ENCODE results near the gene GMNC. TPM values are rescaled to one million over a fixed set of nuclear protein-coding genes. Genes with fewer than 3 reads are reported as not detected.

The GMNC gene
- total RNA-seq, 1 donor from 2014 or later: 4.8 TPM

DNA sequence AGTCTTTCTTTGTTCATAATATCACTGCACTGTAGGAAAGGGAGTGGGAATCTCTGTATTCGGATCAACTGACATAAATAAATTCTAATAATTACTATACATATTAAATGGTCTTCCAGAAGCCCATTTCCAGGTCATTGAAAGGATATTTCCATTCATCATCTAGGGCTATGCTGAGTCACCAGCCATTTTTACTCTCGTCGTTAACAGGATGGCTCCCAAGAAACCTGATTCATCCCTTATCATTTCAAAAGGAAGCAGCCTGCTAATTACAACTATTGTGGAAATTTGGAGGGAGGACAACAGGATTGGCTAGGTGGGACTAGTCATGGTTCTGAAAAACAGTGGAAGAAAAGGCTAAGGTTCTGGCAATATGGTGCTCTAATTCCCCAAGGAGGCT is 13.6 kb downstream of the GMNC start:
- no peak for DNase-seq (ENCODE audit: low spot score)

DNA sequence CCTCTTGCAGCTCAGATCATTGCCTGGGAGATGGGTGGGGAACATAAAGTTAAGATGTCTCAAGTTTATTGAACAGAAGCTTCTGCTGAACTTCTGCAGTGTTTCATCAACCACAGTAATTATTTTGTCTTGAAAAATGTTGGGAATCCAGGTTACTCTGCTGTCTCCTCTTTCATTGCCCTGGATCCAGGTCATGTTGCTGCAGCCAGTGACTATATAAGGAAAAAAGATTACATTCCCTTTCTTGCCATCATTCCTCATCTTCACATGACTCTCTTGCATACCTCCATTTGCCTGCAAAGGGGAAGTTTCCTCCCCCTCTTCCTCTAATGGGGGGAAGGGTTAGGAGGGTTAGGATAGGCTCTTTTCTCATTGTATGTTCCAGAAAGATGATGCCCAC is 15.1 kb downstream of the GMNC start:
- no peak for DNase-seq (ENCODE audit: low spot score)

DNA sequence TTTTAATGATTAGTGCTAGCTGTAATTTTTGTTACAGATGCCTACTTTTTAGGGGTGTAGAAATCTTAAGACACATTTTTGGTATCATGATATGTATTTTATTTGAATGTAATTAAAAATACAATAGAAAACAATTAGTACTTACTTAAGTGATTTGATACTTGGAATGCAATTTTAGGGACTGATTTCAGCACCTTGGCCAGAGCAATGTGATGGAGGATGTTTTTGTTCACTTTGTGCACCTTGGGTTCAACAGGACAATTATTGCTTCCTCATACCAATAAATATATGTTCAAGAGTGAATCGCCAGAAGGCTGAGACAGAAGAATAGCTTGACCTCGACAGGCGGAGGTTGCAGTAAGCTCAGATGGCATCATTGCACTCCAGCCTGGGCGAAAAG is 22.3 kb downstream of the GMNC start:
- DNase-seq (ENCODE audit: low spot score): no peak

DNA sequence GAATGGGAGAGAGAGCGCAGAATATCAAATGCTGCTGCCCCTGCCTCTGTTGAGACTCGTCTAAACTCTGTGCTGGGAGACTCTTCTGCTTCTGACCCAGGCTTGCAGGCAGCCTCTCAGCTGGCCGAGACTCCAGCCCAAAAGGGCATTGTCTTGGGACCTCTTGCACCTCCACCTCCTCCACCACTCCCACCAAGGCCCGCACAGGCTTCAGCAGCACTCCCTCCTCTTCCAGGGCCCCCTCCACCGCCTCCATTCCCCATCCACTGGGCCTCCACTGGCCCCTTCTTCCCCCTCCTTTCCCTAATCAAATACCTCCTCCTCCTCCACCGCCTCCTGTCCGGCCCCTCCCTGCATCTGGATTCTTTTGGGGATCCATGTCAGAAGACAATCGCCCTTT is 31.3 kb downstream of the GMNC start:
- no peak for DNase-seq (ENCODE audit: low spot score)

DNA sequence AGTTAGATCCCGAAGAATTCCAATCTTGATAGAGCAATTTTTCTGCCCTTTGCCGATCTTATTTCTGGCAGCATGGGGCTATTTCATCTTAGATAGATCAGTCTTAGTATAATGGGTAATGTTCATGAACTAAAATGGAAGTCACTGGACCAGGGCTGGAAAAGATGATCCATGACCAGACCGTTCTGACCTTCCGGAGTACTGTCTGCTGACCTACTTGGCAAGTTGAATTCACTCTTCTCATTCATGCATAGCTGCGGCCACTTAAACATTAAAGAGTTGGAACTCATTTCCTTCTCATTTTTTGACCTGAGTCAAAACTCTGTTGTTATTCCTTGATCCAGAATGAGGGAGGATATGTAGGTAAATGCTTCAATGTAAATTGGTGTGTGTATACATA is 32.5 kb downstream of the GMNC start:
- DNase-seq (ENCODE audit: low spot score): no peak

DNA sequence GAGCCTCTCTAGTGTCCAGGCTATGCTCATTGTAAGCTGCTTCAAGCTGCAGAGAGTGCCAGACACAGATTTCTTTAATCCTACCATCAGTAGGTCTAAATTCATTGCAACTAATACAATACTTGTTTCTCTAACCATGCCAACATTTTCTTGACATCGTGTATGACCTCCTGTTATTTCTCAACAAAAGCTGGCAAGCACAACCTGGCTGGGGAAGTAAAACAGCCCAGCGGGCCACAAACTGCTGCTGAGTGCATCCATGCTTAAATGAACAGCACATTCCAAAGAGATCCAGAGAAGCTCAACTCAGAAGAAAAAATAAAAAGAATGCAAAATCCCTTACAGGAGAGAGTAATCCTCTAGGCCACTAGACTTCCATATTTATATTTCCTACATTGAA is 36.5 kb downstream of the GMNC start:
- peak; percentile 13 for DNase-seq (ENCODE audit: low spot score)

DNA sequence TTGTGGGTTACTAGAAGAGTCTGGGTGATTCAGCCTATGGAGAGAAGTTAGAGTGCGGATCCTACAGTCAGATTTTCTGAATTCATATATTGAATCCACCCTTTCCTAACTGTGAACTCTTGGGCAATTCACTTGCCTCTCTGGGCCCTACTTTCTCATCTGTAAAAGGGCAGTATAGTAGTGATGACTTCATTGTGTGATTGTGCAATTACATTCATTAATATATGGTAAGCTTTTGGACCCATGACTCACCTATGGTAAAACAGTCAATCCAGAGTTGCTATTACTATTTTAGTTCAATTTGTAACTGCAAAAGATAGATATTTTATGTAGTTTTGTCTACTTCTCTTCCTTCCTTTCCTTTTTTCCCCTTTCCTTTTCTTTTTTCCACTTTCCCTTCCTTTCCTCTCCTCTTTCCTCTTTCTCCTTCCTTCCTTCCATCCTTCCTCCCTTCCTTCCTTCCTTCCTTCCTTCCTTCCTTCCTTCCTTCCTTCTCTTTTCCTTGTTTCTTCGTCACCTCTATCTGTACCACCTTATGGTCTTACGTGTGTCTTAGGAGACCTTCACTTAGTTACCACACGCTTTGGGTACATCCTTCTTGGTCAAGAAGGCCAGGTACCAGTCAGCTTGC is 37.0 kb downstream of the GMNC start:
- DNase-seq (ENCODE audit: low spot score): no peak

DNA sequence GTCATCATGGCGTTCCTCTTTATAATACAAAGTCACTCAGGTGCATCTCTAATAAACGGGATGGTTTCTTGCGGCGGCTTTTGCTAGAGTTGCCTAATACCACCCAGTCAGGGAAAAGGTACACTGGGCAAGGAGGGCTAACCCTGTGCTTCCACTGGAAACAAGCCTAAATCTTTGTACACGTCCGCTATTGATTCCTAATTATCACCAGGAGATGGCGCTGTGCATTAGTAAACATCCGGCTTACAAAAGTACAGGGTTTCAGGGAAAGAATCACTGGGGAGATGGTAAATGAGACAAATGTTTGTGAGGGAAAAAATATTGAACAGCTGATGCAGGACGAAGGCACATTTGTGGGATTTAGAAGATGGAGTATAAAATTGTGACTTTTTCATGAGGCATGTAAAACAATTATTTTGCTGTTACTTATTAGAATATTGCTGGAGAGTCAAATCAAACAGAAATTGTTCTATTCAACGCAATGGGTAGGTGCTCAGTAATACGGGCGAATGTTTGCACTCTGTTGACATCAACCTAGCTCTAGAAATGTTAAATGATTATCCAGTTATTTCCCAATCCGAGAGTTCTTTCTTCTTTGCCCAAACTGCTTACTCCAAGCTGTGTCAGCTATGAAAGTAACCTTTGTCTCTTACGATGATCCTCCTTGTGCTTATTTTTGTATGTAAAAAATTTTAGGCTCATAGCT is 50.6 kb downstream of the GMNC start:
- peak; percentile 45 for DNase-seq (ENCODE audit: low spot score)

DNA sequence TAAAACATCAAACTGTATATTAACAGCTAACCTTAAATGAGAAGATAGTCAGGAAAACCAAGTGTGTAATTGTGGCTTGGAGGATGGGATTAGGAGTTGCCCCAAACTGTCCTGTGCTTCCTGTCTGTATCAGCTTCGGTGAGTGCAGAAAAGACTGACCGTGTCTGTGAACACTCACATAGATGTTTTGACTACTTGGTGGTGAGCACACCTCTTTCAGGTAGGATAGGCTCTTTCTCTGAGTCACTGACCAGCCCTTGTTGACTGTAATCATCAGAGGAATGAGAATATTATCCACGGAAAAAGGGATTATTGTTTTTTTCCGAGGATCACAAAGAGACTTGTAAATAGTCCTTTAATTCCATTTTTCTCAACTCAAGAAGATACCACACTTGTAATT is 51.5 kb downstream of the GMNC start:
- DNase-seq (ENCODE audit: low spot score): no peak

DNA sequence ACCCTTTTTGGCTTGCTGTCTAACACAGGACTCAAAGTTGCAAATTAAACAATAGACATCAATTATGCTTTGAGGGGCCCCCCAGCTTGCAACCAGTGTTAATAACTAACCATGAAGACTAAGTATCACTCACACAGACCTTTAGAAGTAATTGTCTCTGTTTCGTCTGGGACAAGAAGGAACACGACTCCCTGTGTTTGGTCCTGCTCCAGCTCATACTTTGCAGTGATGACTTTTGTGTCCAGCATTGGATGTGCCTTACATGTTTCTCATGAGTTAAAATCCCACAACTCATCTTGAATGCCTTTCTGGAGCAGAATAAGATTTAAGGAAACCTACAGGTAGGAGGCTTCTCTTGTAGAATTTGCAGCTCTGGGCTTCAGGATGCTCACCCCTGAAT is 53.1 kb downstream of the GMNC start:
- no peak for DNase-seq (ENCODE audit: low spot score)

DNA sequence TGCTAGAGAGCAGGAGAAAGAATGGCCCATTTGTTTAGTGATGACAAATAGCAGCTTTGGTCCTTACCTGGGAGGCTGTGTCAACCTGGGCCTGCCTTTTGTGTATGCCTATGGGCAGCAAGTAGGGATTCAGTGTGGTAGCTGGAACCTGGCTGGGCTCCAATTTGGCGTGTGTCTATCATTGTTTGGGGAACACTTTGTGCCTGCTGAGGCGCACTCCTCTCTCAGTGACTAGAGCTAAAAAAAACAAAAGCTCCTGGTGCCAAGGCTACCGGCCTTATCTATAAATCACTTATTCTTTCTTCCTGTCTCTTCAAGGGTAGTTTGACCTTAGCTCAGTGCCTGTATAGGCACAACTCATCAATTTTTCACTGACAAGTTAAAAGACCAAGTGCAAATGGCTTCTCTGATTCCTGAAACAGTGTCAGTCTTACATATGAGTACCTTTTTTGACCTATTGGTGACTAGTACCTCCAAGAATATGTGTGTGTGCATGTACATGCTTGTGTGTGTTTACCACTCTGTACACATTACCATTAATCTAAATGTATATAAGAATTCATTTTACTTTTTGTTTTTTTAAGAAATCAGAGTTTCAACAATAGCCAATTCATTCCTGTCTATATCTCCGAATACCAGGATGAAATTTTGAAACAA is 54.6 kb downstream of the GMNC start:
- no peak for DNase-seq (ENCODE audit: low spot score)

All from umbilical cord (tissue), 2 donors.